ENCODE data around the gene SLC35F5. TPM values are rescaled to one million over a fixed set of nuclear protein-coding genes. Genes with fewer than 3 reads are reported as not detected.

The SLC35F5 gene
- polyA plus RNA-seq, 1 donor (not counting 4 experiments of a cell fraction or from before 2014, with no cell fraction given), result 86.5 TPM

DNA sequence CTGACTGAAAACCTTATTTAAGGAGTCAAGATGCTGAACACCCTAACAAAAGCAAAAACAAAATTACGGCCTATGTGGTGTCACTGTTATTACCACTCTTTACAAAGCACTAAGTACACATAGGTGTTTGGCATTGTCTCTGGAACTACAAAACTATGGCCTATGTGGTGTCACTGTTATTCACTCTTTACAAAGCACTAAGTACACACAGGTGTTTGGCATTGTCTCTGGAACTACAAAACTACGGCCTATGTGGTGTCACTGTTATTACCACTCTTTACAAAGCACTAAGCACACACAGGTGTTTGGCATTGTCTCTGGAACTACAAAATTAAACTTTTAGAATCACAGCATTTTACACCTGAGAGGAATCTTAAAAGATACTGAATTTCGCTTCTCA lies 47.4 kb downstream of the SLC35F5 start:
- DNase-seq (ENCODE audit: low read depth, low spot score), result no peak
- H3K27me3 ChIP-seq (ENCODE audit: control insufficient read depth, extremely low read depth, insufficient read depth, low read length), result no peaks in the 10 kb centered on the region
- no peaks in the 10 kb centered on the region for H3K79me2 ChIP-seq (ENCODE audit: control insufficient read depth, insufficient read depth, low read length)
- no peak overlapping the region for H3K4me2 ChIP-seq (ENCODE audit: control insufficient read depth, extremely low read depth, insufficient read depth, low read depth, low read length)
- no peak overlapping the region for H3K4me3 ChIP-seq (ENCODE audit: control insufficient read depth in 2 of 3, extremely low read depth in 1 of 3, insufficient read depth in 2 of 3, low read depth in 1 of 3, low read length in 3 of 3)
- H3K27ac ChIP-seq (ENCODE audit: control insufficient read depth, insufficient read depth, low read length), result no peak overlapping the region
- no peaks in the 10 kb centered on the region for H4K20me1 ChIP-seq (ENCODE audit: control insufficient read depth, extremely low read depth, insufficient read depth, low read length)
- no peaks in the 10 kb centered on the region for H3K9me3 ChIP-seq (ENCODE audit: control insufficient read depth, low read depth, low read length)
- TF ChIP-seq, protein P1, sequence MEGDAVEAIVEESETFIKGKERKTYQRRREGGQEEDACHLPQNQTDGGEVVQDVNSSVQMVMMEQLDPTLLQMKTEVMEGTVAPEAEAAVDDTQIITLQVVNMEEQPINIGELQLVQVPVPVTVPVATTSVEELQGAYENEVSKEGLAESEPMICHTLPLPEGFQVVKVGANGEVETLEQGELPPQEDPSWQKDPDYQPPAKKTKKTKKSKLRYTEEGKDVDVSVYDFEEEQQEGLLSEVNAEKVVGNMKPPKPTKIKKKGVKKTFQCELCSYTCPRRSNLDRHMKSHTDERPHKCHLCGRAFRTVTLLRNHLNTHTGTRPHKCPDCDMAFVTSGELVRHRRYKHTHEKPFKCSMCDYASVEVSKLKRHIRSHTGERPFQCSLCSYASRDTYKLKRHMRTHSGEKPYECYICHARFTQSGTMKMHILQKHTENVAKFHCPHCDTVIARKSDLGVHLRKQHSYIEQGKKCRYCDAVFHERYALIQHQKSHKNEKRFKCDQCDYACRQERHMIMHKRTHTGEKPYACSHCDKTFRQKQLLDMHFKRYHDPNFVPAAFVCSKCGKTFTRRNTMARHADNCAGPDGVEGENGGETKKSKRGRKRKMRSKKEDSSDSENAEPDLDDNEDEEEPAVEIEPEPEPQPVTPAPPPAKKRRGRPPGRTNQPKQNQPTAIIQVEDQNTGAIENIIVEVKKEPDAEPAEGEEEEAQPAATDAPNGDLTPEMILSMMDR (optimal IDR thresholded peaks at IDR 0.05 in 1 of 3, IDR thresholded peaks at IDR 0.05 in 1 of 3, conservative IDR thresholded peaks at IDR 0.05 in 1 of 3; ENCODE audit: extremely low read depth in 1 of 3, insufficient read depth in 2 of 3, low read length in 3 of 3), result no peak
- TF ChIP-seq EZH2 (IDR thresholded peaks at IDR 0.05; ENCODE audit: low read length), result no peak
- no peak overlapping the region for H3K9ac ChIP-seq (ENCODE audit: control insufficient read depth, extremely low read depth, insufficient read depth, low read length)
- no peak for FAIRE-seq
- no peaks in the 10 kb centered on the region for H3K9me1 ChIP-seq (ENCODE audit: control insufficient read depth, extremely low read depth, insufficient read depth, low read length)
- peaks cover 4 to 5% of the 10 kb centered on the region in 2 experiments for H3K36me3 ChIP-seq (ENCODE audit: control insufficient read depth in 2 of 2, extremely low read depth in 1 of 2, insufficient read depth in 2 of 2, low read length in 2 of 2)
- H2AFZ ChIP-seq (ENCODE audit: control insufficient read depth, low read length), result no peak overlapping the region
- dilution Hi-C loops (cut with MboI; ENCODE audit: extremely low pct_ligation_motif_present, low sequenced_read_pairs), result no loop called here
- H3K4me1 ChIP-seq (ENCODE audit: control insufficient read depth, extremely low read depth, insufficient read depth, low read length), result no peaks in the 10 kb centered on the region

DNA sequence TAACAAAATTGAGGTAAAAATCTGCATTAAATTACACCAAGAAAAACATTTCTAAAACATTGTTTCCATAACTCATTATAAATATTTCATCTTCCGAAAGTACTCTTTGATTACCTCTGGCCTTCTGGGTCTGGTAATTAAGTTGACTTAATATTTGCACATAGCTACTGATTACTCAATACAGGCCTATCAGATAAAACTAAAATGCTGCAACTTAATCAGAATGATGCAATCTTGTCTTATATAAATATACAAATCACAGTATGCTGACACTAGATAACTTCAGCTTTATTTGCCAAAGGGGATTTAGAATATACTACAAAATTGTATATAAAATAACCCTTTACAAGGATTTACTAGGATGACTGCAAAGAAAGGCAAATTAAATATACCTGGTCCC lies 49.3 kb downstream of the SLC35F5 start:
- Histone ChIP-seq H3K9me1 (ENCODE audit: control insufficient read depth, extremely low read depth, insufficient read depth, low read length) (no peaks in the 10 kb centered on the region), H3K4me3 (ENCODE audit: control insufficient read depth in 2 of 3, extremely low read depth in 1 of 3, insufficient read depth in 2 of 3, low read depth in 1 of 3, low read length in 3 of 3) (no peak overlapping the region), H3K36me3 (ENCODE audit: control insufficient read depth in 2 of 2, extremely low read depth in 1 of 2, insufficient read depth in 2 of 2, low read length in 2 of 2) (peaks cover 0 to 2% of the 10 kb centered on the region in 2 experiments), H4K20me1 (ENCODE audit: control insufficient read depth, extremely low read depth, insufficient read depth, low read length) (no peaks in the 10 kb centered on the region), H3K9ac (ENCODE audit: control insufficient read depth, extremely low read depth, insufficient read depth, low read length) (no peak overlapping the region), H3K4me2 (ENCODE audit: control insufficient read depth, extremely low read depth, insufficient read depth, low read depth, low read length) (no peak overlapping the region), H3K27ac (ENCODE audit: control insufficient read depth, insufficient read depth, low read length) (no peak overlapping the region), H3K79me2 (ENCODE audit: control insufficient read depth, insufficient read depth, low read length) (no peaks in the 10 kb centered on the region), H2AFZ (ENCODE audit: control insufficient read depth, low read length) (no peak overlapping the region), H3K4me1 (ENCODE audit: control insufficient read depth, extremely low read depth, insufficient read depth, low read length) (no peaks in the 10 kb centered on the region), H3K9me3 (ENCODE audit: control insufficient read depth, low read depth, low read length) (no peaks in the 10 kb centered on the region), H3K27me3 (ENCODE audit: control insufficient read depth, extremely low read depth, insufficient read depth, low read length) (no peaks in the 10 kb centered on the region)
- no peak for FAIRE-seq
- dilution Hi-C loops (cut with MboI; ENCODE audit: extremely low pct_ligation_motif_present, low sequenced_read_pairs), result no loop called here
- DNase-seq (ENCODE audit: low read depth, low spot score), result no peak
- TF ChIP-seq, protein P1 (optimal IDR thresholded peaks at IDR 0.05 in 1 of 3, IDR thresholded peaks at IDR 0.05 in 1 of 3, conservative IDR thresholded peaks at IDR 0.05 in 1 of 3; ENCODE audit: extremely low read depth in 1 of 3, insufficient read depth in 2 of 3, low read length in 3 of 3), result no peak
- TF ChIP-seq EZH2 (IDR thresholded peaks at IDR 0.05; ENCODE audit: low read length), result no peak
